CD4-positive, alpha-beta T cell treated with Interleukin-17A for 4 hours (primary cell): Measurements from ENCODE around the gene KYAT1.
A peak's percentile ranks its signal among the peaks of the same experiment; 100 is the strongest.

Experiments
- DNase-seq: peaks from one replicate; pipeline ENCODE4 v3.0.0-alpha.2; 2020; ENCODE audit warnings: mixed read lengths

The KYAT1 gene

DNA sequence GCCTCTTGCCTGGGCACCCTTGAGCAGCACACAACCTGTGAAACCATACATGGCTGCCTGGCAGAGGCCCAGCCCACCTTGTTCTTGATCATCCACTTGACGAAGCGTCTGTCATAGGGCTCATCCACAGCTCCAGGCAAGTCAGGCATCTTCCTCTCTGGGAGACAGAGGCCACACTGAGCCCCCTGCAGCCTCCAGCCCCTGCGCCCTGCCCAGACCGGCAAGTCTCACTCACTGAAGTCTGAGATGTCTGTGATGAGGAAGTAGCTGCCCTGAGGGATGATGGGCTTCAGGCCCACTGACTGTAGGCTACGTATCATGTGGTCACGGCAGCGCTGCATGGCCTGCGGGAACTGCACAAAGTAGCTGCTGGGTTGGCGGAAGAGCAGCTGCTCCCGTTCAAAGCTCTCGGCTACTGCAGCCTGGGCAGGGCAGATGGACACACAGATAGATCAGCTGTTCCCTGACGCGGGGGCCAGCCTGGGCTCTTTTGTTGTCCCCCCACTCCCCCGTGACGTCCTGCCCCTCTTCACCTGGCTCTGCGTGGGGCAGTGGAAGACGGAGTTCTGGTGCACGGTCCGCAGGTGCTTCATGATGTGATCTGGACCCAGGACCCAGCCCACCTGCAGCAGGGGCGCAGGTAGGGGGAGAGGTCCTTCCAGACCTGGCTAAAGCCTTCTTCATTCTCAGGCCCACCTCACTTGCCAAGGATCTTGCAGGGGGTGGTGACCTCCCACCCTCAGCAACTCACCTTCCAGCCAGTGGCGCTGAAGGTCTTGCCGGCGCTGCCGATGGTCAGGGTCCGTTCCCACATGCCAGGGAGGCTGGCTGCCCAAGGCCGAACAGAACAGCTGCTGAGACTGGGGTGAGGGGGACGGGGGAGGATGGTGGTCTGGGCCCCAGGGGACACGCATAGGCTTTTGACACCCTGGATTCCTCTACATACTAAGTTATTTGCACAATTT is 46.2 kb downstream of the KYAT1 start:
- no peak for DNase-seq

DNA sequence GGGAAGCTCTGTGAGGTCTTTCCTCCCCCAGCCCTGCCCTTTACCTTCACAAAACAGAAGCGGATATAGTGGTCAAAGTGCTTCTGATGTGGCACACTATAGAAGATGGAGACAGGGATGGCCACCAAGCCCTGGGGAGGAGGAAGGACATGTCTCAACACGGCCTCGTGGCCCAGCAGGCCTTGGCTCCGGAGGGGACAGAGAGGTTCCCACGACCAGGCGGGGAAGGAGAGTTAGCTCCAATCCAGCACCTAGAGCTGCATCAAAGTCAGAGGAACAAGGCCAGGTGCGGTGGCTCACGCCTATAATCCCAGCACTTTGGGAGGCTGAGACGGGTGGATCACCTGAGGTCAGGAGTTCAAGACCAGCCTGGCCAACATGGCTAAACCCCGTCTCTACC is 48.1 kb downstream of the KYAT1 start:
- no peak for DNase-seq

- peak; percentile 95 for DNase-seq
Measured at GRCh38 chr9:128829477-128830251, 52.1 kb downstream of the KYAT1 start, which contains the start of gene SPOUT1. Gene SPOUT1 (minus strand): TSS chr9:128829794. CDS start chr9:128829780, 14 bp downstream.

DNA sequence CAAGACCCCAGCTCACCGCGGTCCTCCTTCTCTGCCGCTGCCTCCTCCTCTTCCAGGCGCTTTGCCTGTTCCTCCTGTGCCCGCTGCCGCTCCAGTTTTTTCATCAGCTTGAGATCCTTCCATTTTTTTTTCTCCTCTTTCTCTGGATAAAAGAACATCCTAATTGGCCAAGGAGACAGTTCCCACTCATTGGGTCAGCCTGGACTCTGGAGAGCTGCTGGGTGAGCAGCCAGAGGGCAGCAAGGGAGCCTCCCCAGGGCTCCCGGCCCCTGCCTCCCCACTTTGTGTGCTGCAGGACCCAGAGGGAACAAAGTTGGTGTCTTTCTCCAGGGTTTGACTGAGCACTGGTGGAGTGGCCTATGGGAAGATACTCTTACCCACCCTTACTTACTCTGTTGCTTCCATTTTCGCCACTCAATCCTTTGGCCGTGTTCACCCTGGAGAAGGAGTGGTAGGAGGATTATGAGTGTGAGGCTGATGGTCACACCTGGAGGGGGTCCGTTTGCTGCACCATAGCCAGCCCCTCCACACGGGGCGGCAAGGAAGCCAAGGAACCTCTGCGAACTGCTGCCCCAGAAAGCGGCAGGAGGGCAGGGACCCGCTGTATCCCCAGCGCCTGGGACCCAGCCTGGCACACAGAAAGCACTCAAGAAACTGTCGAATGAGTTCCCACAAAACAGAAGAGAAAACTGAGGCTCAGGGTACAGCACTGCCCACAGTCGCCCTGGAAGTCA is 52.9 kb downstream of the KYAT1 start:
- DNase-seq, result no peak

GRCh38 chr9:128828267-128828666 is 53.5 kb downstream of the KYAT1 start:
- DNase-seq, result no peak

DNA sequence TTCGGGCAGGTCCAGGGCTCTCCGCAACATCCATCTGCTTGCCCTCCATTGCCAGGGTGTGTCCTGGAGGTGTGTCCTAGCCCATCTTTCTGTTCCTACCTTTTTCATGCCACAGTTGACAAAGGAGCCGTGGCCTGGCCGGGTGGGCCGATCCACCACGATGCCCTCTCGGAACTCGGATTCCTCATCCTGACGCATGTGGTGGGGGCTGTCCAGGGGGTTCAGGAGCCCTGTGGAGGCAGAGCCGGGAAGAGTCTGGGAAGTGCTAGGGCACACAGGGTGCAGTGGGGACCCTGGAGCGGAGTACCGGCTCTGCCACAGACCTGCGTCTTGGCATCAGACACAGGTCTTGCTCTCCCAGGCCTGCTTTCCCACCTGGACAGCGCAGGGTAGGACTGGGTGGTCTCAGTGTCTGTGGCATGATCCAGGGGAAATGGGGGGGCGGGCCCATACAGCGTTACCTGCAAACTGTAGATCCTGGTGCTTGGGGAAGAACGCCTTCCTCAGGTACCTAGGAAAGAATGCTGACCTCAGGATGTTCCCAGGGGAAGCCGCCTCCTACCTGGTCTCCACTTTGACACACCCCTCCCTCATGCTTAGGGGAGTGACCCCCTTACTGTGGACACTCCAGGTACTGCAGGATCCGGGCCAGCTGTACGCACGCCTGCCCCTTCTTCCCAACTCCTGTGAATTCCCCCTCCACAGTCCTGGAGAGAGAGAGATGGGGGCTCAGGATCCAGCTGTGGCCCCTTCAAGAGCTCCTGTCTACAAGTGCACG is 55.6 kb downstream of the KYAT1 start:
- DNase-seq, result no peak

DNA sequence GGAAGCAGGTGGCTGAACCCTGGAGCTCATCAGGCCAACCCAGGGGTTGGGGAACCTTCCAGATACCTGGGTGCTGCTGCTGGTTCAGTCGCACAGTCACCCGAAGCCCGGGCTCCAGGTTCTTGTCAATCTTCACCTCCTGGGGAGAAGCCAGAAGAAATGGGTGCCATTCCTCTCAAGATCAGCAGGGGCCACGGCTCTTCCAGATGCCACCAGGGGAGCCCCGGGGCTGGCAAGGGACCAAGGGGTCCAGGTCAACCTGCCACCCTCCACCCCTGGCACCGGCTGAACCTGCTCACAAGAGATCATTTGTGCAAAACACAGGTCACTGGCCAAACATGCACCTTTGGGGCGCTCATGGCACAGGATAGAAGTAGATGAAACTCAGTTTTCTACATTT is 56.8 kb downstream of the KYAT1 start:
- DNase-seq, result no peak

DNA sequence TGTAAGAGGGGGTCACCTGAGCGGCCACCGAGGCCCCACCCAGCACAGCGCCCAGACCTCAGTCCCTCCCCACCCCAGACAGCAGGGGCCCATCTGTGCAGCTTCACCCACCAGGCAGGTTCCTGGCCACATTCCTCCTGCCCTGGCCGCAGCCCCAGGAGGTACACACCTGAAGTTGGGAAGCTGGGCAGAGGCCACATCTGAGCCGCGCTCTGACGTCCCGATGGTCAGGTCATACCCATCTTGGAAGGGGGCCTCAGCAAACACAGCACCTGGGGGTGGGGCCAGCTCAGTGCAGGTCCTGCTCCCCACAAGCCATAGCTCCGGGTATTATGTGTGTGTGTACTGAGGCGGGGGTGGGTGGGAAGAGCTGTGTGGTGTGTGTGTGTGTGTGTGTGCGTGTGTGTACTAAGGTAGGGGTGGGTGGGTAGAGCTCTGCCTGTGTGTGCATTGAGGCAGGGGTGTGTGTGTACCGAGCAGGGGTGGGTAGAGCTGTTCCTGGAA is 57.8 kb downstream of the KYAT1 start:
- no peak for DNase-seq

DNA sequence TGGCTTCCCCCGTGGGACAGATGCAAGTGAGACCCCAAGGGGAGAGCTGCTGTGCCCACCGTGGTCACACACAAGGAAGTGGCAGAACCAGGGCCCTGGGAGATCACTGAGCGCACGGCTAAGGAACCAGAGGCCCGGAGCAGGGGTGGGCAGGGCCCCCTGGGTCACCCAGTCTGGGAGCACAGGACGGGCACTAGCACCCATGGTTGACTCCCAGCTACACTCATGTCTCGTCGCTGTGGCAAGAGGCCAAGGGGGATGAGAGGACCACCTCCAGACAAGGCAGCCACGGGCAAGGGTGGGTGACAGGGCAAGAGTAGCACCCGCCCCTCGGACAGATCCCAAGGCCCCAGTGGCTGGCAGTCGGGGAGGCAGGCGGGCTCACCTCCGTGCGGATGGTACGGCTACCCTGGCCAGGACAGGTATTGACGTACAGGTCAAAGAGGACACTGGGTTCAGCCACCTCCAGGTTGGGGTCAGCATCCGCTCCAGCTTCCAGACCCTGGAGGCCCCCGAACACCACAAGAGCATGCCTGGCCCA is 58.3 kb downstream of the KYAT1 start:
- DNase-seq, result no peak

GRCh38 chr9:128822407-128823042 is 59.2 kb downstream of the KYAT1 start:
- no peak for DNase-seq

GRCh38 chr9:128821584-128822406 is 60.0 kb downstream of the KYAT1 start:
- no peak for DNase-seq

- no peak for DNase-seq
Measured at GRCh38 chr9:128820665-128821583, 60.8 kb downstream of the KYAT1 start.

- DNase-seq, result no peak
Measured at GRCh38 chr9:128819716-128820664, 61.8 kb downstream of the KYAT1 start.

DNA sequence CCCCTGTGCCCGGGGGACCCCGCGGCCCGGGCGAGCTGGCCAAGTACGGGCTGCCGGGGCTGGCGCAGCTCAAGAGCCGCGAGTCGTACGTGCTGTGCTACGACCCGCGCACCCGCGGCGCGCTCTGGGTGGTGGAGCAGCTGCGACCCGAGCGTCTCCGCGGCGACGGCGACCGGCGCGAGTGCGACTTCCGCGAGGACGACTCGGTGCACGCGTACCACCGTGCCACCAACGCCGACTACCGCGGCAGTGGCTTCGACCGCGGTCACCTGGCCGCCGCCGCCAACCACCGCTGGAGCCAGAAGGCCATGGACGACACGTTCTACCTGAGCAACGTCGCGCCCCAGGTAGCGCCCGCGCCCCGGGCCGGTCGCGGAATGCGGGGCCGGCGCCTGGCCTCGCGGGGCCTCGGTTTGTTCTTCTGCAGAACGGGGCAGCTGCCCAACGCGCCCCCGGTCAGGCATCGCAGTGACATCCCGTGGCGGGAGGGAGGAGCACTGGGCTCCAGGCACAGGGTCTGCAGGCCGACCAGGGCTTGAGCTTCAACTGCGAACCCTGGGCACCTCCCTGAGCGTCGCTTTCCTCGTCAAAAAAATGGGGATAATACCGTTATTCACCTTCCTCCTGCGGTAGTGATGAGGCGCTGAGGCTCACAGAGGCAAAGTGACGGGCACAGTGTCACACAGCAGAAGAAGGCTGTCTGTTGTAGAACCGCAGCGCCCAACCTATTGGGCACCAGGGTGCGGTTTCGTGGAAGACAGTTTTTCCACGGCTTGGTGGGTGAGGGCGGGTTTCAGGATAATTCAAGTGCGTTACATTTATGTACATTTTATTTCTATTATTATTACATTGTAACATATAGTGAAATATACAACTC is 62.7 kb downstream of the KYAT1 start:
- peak; percentile 68 for DNase-seq

GRCh38 chr9:128818099-128818838 is 63.5 kb downstream of the KYAT1 start, which contains the start of gene ENDOG:
Gene ENDOG (plus strand): TSS chr9:128818500. CDS start chr9:128818685, 185 bp downstream.
- peak; percentile 98 for DNase-seq

- no peak for DNase-seq
Measured at GRCh38 chr9:128810873-128811272, 70.9 kb downstream of the KYAT1 start.
